ENCODE results near the gene GRB14.

The GRB14 gene

DNA sequence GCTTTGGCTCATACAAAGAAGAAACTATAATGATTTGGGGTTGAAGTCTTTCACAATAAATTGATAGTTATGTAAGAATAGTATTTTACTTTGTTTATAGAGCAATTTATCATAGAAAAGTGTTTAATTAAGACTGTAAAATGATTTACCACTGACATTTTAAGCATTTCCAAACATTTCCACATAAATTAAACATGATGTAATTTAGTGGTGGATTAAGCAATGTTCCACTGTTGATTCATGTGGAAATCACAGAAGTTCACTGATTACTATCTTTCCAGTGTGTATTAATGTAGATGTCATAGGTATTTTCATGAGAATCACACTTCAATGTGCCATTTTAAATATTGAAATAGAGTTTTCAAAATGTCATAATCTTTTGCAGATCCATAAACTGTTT, 40.1 kb upstream of the GRB14 start:
- TF ChIP-seq, protein P1, sequence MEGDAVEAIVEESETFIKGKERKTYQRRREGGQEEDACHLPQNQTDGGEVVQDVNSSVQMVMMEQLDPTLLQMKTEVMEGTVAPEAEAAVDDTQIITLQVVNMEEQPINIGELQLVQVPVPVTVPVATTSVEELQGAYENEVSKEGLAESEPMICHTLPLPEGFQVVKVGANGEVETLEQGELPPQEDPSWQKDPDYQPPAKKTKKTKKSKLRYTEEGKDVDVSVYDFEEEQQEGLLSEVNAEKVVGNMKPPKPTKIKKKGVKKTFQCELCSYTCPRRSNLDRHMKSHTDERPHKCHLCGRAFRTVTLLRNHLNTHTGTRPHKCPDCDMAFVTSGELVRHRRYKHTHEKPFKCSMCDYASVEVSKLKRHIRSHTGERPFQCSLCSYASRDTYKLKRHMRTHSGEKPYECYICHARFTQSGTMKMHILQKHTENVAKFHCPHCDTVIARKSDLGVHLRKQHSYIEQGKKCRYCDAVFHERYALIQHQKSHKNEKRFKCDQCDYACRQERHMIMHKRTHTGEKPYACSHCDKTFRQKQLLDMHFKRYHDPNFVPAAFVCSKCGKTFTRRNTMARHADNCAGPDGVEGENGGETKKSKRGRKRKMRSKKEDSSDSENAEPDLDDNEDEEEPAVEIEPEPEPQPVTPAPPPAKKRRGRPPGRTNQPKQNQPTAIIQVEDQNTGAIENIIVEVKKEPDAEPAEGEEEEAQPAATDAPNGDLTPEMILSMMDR (IDR thresholded peaks at IDR 0.05; ENCODE audit: control insufficient read depth, insufficient read depth, low read depth, low read length, missing control alignments) = no peak
- peak; percentile 46 for DNase-seq (ENCODE audit: low read depth)
- no peak overlapping the region for H3K4me3 ChIP-seq (ENCODE audit: control insufficient read depth, low read depth, low read length)

DNA sequence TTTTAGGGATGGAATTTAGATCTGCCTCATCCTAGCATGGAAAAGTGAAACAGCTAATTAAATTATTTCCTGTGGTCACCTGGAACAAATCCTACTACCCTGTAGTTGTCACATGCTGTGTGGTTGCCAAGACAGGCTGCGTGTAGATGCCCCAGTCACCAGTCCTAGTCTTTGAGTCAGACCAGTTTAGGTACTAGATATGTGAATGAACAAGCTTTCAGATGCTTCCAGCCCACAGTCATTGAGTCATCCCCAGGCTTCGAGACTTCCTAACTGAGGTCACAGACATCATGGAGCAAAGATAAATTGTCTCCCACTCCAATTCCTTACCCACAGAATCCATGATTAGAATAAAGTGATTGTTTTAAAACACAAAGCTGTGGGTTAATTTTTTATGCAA, 35.8 kb upstream of the GRB14 start:
- H3K4me3 ChIP-seq (ENCODE audit: control insufficient read depth, low read depth, low read length) = no peak overlapping the region
- TF ChIP-seq, protein P1 (IDR thresholded peaks at IDR 0.05; ENCODE audit: control insufficient read depth, insufficient read depth, low read depth, low read length, missing control alignments) = no peak
- peak; percentile 74 for DNase-seq (ENCODE audit: low read depth)

DNA sequence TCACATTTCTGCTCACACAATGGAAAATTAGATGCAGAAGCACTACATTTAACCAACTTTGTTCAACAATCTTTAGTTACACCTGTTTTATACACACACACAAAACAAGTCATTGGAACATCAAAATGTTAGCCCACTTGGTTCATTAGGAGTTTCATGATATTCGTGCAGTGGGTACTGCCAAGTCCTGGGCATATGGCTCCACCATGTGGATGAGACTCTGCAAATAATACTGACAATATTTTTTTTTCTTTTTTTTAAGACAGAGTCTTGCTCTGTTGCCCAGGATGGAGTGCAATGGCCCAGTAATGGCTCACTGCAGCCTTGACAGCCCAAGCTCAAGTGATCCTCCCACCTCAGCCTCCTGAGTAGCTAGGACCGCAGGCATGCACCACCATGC, 34.5 kb upstream of the GRB14 start:
- no peak for DNase-seq (ENCODE audit: low read depth)

DNA sequence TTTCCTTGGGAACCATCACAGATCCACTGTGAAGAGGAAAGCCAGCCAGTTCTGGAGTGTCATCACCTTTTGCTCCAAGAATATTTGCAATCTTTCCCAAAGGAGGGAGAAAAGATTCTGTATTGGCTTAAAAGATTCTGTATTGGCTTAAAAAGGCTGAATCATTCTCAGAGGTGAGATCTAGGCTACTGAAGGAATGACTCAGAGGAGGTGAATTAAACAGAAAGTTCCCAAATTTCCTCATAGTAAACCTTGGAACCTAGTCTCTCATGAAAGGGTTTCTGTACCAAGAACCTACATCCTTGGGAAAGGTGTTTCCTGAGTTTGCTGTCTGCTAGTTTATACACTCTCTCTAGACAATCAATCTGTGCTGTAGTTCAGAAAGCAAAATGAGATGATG, 34.1 kb upstream of the GRB14 start:
- DNase-seq (ENCODE audit: low read depth) = no peak
- no peak overlapping the region for H3K4me3 ChIP-seq (ENCODE audit: control insufficient read depth, low read depth, low read length)
- TF ChIP-seq, protein P1 (IDR thresholded peaks at IDR 0.05; ENCODE audit: control insufficient read depth, insufficient read depth, low read depth, low read length, missing control alignments) = no peak

More for the DNA sequence above, 34.5 kb upstream of the GRB14 start:
- TF ChIP-seq, protein P1 (IDR thresholded peaks at IDR 0.05; ENCODE audit: control insufficient read depth, insufficient read depth, low read depth, low read length, missing control alignments) = peak; percentile 11
- H3K4me3 ChIP-seq (ENCODE audit: control insufficient read depth, low read depth, low read length) = no peak overlapping the region

DNA sequence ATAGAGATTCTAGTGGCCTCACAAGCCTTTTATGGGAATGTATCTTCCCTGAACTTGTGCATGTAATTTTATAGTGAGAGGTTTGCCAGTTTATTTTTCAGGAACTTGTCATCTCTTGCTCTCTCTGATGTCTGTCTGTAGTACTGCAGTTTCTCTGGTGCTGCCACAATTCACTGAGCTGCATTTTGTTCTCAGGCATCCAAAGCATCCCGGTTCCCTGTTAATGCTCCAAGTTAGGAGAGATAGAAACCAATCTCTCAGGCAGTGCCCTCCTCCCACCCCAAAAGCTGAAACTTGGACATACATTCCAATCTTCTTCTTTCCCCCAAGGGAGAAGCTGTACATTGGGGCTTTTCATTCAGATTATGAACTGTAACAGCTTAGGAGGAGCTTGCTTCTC, 30.1 kb upstream of the GRB14 start:
- no peak overlapping the region for H3K4me3 ChIP-seq (ENCODE audit: control insufficient read depth, low read depth, low read length)
- DNase-seq (ENCODE audit: low read depth) = no peak
- TF ChIP-seq, protein P1 (IDR thresholded peaks at IDR 0.05; ENCODE audit: control insufficient read depth, insufficient read depth, low read depth, low read length, missing control alignments) = no peak

DNA sequence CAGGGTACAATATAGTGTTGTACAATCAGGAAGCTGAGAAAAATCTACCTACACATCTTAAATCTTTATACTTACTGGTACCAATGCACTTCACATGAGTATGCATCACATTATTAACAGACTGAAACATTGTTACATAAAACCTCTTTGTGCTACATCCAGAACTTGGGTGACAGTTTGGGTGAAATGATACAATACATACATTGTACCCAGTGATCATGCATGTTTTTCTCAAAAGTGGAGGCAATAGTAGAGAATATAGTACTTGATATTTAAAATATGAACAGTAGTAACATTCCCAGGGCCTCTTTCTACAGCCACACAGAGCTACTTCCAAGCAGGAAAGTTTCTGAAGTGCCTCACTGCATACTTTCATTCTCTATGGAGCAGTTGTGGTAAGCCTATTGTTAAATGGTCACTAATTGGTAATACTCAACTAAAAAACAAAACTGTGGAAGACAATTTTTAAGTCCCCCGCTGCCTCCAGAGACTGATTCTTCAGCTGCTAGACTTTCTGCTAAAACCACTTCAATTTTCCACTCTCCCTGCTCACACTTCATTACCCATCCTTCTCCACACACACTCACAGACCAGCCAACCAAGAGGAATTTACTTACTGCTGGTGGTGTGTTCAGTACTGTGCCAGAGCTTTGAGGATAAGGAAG, 22.9 kb upstream of the GRB14 start:
- H3K4me3 ChIP-seq (ENCODE audit: control insufficient read depth, low read depth, low read length) = no peak overlapping the region
- DNase-seq (ENCODE audit: low read depth) = no peak
- TF ChIP-seq, protein P1 (IDR thresholded peaks at IDR 0.05; ENCODE audit: control insufficient read depth, insufficient read depth, low read depth, low read length, missing control alignments) = no peak
